ENCODE measurements around the gene NLK.

DNA sequence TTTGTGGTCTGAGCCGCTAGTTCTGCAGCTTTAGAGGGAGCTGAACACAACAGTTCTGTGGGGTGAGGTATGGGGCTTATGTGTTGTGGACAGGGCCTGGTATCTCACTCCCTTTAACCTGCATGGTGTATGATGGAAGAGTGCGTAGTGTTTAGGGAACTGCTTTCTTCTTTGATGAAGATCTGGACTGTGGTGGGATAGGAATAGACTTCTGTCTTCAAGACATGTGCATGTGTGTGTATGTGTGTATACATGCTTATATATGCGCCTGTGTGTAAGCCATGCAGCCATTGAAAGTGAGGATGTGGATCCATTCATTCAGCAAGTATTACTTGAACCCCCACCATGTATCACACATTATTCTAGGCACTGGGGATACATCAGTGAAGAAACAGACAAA lies 161.8 kb downstream of the NLK start:
- TF ChIP-seq FOXM1 (IDR thresholded peaks at IDR 0.05; ENCODE audit: borderline replicate concordance): no peak
- TF ChIP-seq BHLHE40 (IDR thresholded peaks at IDR 0.05; ENCODE audit: borderline replicate concordance): no peak
- TF ChIP-seq ARNT (IDR thresholded peaks at IDR 0.05): no peak

All from HEK293T (cell line).